ENCODE data around the gene P2RY12.

P2RY12 gene

GRCh38 chr3:151377768-151378385 is 6.7 kb downstream of the P2RY12 start:
- TF ChIP-seq CTCF (IDR thresholded peaks at IDR 0.05), result no peak

DNA sequence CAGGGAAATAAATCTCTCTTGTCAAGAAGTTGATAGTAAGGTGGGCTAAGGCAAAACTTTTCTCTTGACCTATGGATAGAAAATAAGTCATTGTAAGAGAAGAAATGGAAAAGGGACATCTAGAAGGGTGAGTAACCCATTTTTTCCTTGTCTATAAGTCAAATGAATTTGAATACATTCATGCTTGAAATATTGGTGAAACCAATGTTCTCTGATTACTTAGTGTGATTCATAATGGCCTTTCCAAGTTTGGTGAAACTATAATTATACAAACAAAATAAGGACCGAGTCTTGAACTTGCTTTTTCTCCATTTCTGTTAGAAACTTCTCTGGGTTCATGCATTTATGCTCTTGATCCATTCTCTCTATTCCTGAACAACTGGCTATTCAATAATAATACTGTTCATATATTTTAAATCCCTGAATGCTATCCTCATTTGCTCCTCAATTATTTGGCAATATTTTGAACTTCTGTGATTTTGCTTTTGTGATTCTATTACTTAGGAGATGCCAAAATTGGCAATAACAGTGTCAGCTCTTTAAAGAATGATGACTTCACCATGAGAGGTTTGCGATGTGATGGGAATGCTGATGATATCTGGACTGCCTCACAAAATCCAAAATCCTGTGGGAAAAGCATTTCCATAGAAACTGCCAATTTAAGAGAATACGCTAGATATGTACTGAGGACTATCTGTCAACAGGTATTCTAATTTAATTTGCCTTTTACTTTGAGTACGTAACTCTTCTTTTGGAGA is 12.3 kb downstream of the P2RY12 start:
- TF ChIP-seq CTCF (IDR thresholded peaks at IDR 0.05), result no peak

DNA sequence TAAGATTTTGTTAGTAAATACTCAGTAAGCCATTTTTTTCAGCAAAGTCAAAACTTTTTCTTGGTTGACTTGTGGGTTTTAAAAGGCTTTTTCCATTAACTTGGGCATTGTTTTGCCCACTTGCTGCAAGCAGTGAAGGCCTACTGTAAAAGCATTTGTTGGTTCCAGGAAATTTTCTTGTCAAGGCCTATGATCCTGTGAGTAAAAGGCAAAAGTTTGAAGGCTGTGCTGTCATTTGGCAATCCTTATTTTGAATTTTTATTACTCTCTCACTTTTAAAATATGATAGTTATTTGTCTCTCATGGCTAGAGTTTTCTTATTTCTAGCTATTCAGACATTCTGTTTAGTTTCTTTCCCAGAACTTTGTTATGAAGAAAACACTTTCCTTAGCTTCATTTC is 13.0 kb downstream of the P2RY12 start:
- TF ChIP-seq CTCF (IDR thresholded peaks at IDR 0.05), result no peak

- TF ChIP-seq CTCF (IDR thresholded peaks at IDR 0.05), result no peak
Observed at GRCh38 chr3:151367448-151367847, 17.1 kb downstream of the P2RY12 start.

GRCh38 chr3:151366993-151367392 is 17.6 kb downstream of the P2RY12 start:
- TF ChIP-seq CTCF (IDR thresholded peaks at IDR 0.05), result no peak

- TF ChIP-seq CTCF (IDR thresholded peaks at IDR 0.05), result no peak
Observed at GRCh38 chr3:151362751-151363174, 21.8 kb downstream of the P2RY12 start.

DNA sequence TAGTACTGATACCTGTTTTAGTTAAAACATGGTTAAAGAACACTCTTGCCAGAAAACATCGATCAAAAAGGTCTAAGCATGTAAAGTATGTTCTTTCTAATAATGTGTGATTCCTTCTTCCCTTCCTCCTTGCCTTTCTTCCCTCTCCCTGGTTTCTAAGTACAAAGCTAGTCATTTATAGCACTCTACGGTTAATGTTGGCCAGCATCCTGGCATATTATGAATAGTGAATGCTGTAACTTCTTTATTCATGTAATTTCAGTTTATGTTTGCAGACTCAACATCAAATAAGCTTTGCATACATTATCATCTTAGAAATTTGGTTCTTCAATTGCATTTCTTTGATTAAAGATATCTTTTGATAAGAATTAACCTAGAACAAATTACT is 27.1 kb downstream of the P2RY12 start:
- no peak for TF ChIP-seq CTCF (IDR thresholded peaks at IDR 0.05)

Data from LNCAP (cell line).